SU-DHL-6 (cell line): ENCODE results near the gene IQCM.

ENCODE experiments used
- H2AFZ ChIP-seq: fragments of 200-600 bp; sonication (generic); 2 replicates; pipeline ENCODE4 v1.6.1; 2014; ENCODE audit warnings: low read depth, mild to moderate bottlenecking, moderate library complexity, mixed read lengths, antibody characterized with exemption, low read length; ENCODE audit not compliant: severe bottlenecking
- H3F3A ChIP-seq: fragments of 200-600 bp; shearing (Covaris generic); 2 replicates; pipeline ENCODE4 v1.6.0; 2016; ENCODE audit warnings: antibody characterized with exemption, mild to moderate bottlenecking; ENCODE audit not compliant: insufficient read depth
- H3K27ac ChIP-seq: fragments of 200-600 bp; sonication (generic); 2 replicates; pipeline ENCODE4 v1.5.1; 2016; ENCODE audit warnings: low read depth, mild to moderate bottlenecking, low read length, moderate library complexity, mixed read lengths
- H3K27me3 ChIP-seq: fragments of 200-600 bp; sonication (generic), shearing (Covaris generic); 2 replicates; pipeline ENCODE4 v1.6.0; 2014; ENCODE audit warnings: mild to moderate bottlenecking, low read length
- H3K36me3 ChIP-seq: fragments of 200-600 bp; sonication (generic); 2 replicates; pipeline ENCODE4 v1.6.1; 2014; ENCODE audit warnings: mild to moderate bottlenecking, low read length, mixed read lengths
- H3K4me2 ChIP-seq: fragments of 300-600, 200-600 bp; shearing (Covaris generic), sonication (generic); 2 replicates; pipeline ENCODE4 v1.6.0; 2014; ENCODE audit warnings: low read length, low read depth, mild to moderate bottlenecking; ENCODE audit not compliant: poor library complexity, severe bottlenecking
- H3K4me3 ChIP-seq: fragments of 200-600 bp; sonication (generic); 2 replicates; pipeline ENCODE4 v1.5.1; 2014; ENCODE audit warnings: antibody characterized with exemption, low read length, mild to moderate bottlenecking, mixed read lengths; ENCODE audit not compliant: insufficient read depth, poor library complexity, severe bottlenecking
- H3K79me2 ChIP-seq: fragments of 200-600 bp; sonication (generic); 2 replicates; pipeline ENCODE4 v1.6.1; 2014; ENCODE audit warnings: mild to moderate bottlenecking, low read length, moderate library complexity; ENCODE audit not compliant: insufficient read depth
- H3K9ac ChIP-seq: fragments of 200-600 bp; sonication (generic); 2 replicates; pipeline ENCODE4 v1.7.0; 2014; ENCODE audit warnings: mild to moderate bottlenecking, low read length
- H3K9me2 ChIP-seq: fragments of 200-600 bp; sonication (generic); replicated peaks from 2 replicates; pipeline ENCODE4 v1.6.1; 2014; ENCODE audit warnings: low read length; ENCODE audit not compliant: insufficient read depth
- H3K9me3 ChIP-seq: fragments of 200-600 bp; sonication (generic); 2 replicates; pipeline ENCODE4 v1.6.1; 2014; ENCODE audit warnings: low read length, mixed read lengths; ENCODE audit not compliant: insufficient read depth
- H4K20me1 ChIP-seq: fragments of 200-600 bp; sonication (generic); 2 replicates; pipeline ENCODE4 v1.6.1; 2014; ENCODE audit warnings: low read depth, mild to moderate bottlenecking, antibody characterized with exemption, low read length, moderate library complexity, mixed read lengths
- EZH2phosphoT487 ChIP-seq: fragments of 200-600 bp; sonication (generic), shearing (Covaris generic); conservative IDR thresholded peaks from 2 replicates; pipeline ENCODE4 v1.6.1; 2018; ENCODE audit warnings: mild to moderate bottlenecking, antibody characterized with exemption, low read length, moderate library complexity, mixed read lengths
- TF ChIP-seq, protein P1 (sequence below): fragments of 200-600 bp; sonication (generic); IDR thresholded peaks from one replicate; pipeline ENCODE4 v1.5.1; 2017; ENCODE audit warnings: antibody characterized with exemption, mild to moderate bottlenecking, low read length, moderate library complexity; ENCODE audit not compliant: insufficient read depth, poor library complexity, severe bottlenecking

The IQCM gene

GRCh38 chr4:149572716-149573115 is 242.9 kb downstream of the IQCM start:
- no peak overlapping the region for H3K27ac ChIP-seq
- H3K4me3 ChIP-seq: no peak overlapping the region
- H3K9ac ChIP-seq: no peak overlapping the region
- no peak overlapping the region for H2AFZ ChIP-seq
- no peaks in the 10 kb centered on the region for H3K9me3 ChIP-seq
- no peaks in the 10 kb centered on the region for H3K36me3 ChIP-seq
- no peaks in the 10 kb centered on the region for H3K79me2 ChIP-seq
- H4K20me1 ChIP-seq: no peaks in the 10 kb centered on the region
- H3K9me2 ChIP-seq: no peaks in the 10 kb centered on the region
- no peaks in the 10 kb centered on the region for H3K27me3 ChIP-seq
- H3F3A ChIP-seq: no peaks in the 10 kb centered on the region
- no peak overlapping the region for H3K4me2 ChIP-seq
- TF ChIP-seq, protein P1, sequence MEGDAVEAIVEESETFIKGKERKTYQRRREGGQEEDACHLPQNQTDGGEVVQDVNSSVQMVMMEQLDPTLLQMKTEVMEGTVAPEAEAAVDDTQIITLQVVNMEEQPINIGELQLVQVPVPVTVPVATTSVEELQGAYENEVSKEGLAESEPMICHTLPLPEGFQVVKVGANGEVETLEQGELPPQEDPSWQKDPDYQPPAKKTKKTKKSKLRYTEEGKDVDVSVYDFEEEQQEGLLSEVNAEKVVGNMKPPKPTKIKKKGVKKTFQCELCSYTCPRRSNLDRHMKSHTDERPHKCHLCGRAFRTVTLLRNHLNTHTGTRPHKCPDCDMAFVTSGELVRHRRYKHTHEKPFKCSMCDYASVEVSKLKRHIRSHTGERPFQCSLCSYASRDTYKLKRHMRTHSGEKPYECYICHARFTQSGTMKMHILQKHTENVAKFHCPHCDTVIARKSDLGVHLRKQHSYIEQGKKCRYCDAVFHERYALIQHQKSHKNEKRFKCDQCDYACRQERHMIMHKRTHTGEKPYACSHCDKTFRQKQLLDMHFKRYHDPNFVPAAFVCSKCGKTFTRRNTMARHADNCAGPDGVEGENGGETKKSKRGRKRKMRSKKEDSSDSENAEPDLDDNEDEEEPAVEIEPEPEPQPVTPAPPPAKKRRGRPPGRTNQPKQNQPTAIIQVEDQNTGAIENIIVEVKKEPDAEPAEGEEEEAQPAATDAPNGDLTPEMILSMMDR: no peak
- TF ChIP-seq EZH2phosphoT487: no peak

- H3K4me3 ChIP-seq: no peak overlapping the region
- TF ChIP-seq EZH2phosphoT487: no peak
- TF ChIP-seq, protein P1: no peak
Measured at GRCh38 chr4:149555799-149556198, 259.8 kb downstream of the IQCM start.

DNA sequence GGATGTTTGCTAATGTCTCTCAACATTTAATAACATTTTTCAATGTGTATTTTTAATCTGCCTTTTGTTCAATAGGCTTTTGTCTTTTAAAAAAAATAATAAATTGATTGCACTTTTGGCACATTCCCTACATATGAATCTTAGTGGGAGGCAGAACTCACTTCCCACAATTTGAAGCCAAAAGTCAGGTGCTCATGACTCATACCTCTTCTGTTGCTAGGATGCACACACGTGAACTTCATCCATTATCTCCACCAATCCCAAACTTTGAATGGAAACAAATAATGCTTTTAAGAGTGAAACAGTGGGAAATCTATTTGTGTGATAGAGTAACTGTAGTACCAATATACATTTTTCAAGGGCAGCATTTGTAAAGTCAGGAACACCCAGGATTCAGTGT is 260.5 kb downstream of the IQCM start:
- H3F3A ChIP-seq: no peaks in the 10 kb centered on the region
- no peak overlapping the region for H3K4me3 ChIP-seq
- H3K9ac ChIP-seq: no peak overlapping the region
- no peaks in the 10 kb centered on the region for H4K20me1 ChIP-seq
- no peaks in the 10 kb centered on the region for H3K27me3 ChIP-seq
- H3K9me3 ChIP-seq: no peaks in the 10 kb centered on the region
- no peaks in the 10 kb centered on the region for H3K36me3 ChIP-seq
- no peak overlapping the region for H3K27ac ChIP-seq
- H3K79me2 ChIP-seq: no peaks in the 10 kb centered on the region
- no peaks in the 10 kb centered on the region for H3K9me2 ChIP-seq
- TF ChIP-seq, protein P1: no peak
- no peak for TF ChIP-seq EZH2phosphoT487
- H3K4me2 ChIP-seq: no peak overlapping the region
- no peak overlapping the region for H2AFZ ChIP-seq

More at GRCh38 chr4:149555799-149556198, 259.8 kb downstream of the IQCM start:
- no peak overlapping the region for H3K9ac ChIP-seq
- no peak overlapping the region for H2AFZ ChIP-seq
- no peak overlapping the region for H3K27ac ChIP-seq
- no peaks in the 10 kb centered on the region for H4K20me1 ChIP-seq
- H3K27me3 ChIP-seq: no peaks in the 10 kb centered on the region
- H3K4me2 ChIP-seq: no peak overlapping the region
- H3F3A ChIP-seq: no peaks in the 10 kb centered on the region
- no peaks in the 10 kb centered on the region for H3K9me2 ChIP-seq
- no peaks in the 10 kb centered on the region for H3K79me2 ChIP-seq
- H3K36me3 ChIP-seq: no peaks in the 10 kb centered on the region
- no peaks in the 10 kb centered on the region for H3K9me3 ChIP-seq
